K562 (cell line): ENCODE data around the gene LBH. TPM values are rescaled to one million over a fixed set of nuclear protein-coding genes. Genes with fewer than 3 reads are reported as not detected.

ENCODE experiments used
- ADNP ChIP-seq: fragments of 200-800 bp; sonication (Bioruptor generic); IDR thresholded peaks from 2 replicates; pipeline ENCODE4 v1.6.1; 2016; ENCODE audit warnings: missing genetic modification characterization, missing compliant biosample characterization
- DPF2 ChIP-seq: fragments of 450-650 bp; IDR thresholded peaks from 2 replicates; pipeline ENCODE4 v1.6.1; 2016
- EGR1 ChIP-seq: fragments of 450-650 bp; conservative IDR thresholded peaks from 2 replicates; pipeline ENCODE4 v1.6.1; 2017; ENCODE audit warnings: mild to moderate bottlenecking
- FOXM1 ChIP-seq, 2 experiments: fragments of 450-650 bp in 1 of 2; sonication (generic) in 1 of 2; formaldehyde crosslinking in 1 of 2; IDR thresholded peaks; 2 replicates each; pipeline versions ENCODE4 v1.6.1 to v1.9.0; 2017 to 2022; ENCODE audit warnings: low read depth in 2 of 2, mild to moderate bottlenecking in 2 of 2, missing genetic modification reagents in 1 of 2, moderate library complexity in 1 of 2
- GTF2A2 ChIP-seq: IDR thresholded peaks from 2 replicates; pipeline ENCODE4 v1.6.1; 2016; ENCODE audit warnings: mild to moderate bottlenecking, missing genetic modification characterization, missing compliant biosample characterization
- HMGN3 ChIP-seq: IDR thresholded peaks from 2 replicates; pipeline ENCODE4 v1.6.1; 2011; ENCODE audit warnings: borderline replicate concordance, low read depth, mild to moderate bottlenecking, mixed read lengths, low read length; ENCODE audit not compliant: insufficient read length; ENCODE audit errors: extremely low read depth
- JUNB ChIP-seq: fragments of 450-650 bp; formaldehyde crosslinking; conservative IDR thresholded peaks from 2 replicates; pipeline ENCODE4 v1.4.0; 2020; ENCODE audit warnings: mild to moderate bottlenecking
- KDM5B ChIP-seq: fragments of 200-600 bp; sonication (generic); IDR thresholded peaks from 2 replicates; pipeline ENCODE4 v1.6.1; 2012; ENCODE audit warnings: low read depth, mild to moderate bottlenecking, moderate library complexity, low read length, control low read depth, inconsistent platforms; ENCODE audit not compliant: insufficient replicate concordance
- RBM22 ChIP-seq: fragments of 200-400 bp; formaldehyde crosslinking; IDR thresholded peaks from 2 replicates; pipeline ENCODE4 v1.6.1; 2018; ENCODE audit warnings: low read length, low read depth; ENCODE audit not compliant: poor library complexity, severe bottlenecking
- TSC22D4 ChIP-seq: fragments of 450-650 bp; IDR thresholded peaks from 2 replicates; pipeline ENCODE4 v1.6.1; 2016; ENCODE audit warnings: missing genetic modification characterization, missing biosample characterization, control low read depth
- polyA plus RNA-seq, 8 experiments: library from polyadenylated mRNA; depleted of rRNA in 4 of 8; stranded (reverse) in 5 of 8; unstranded in 3 of 8; fragments of >200 nt; fragmentation: Nextera tagmentation in 2 of 8; fragmentation: Illumina TruSeq in 1 of 8; extraction: Ambion mirVana in 2 of 8; extraction: Trizol in 1 of 8; gene quantifications; 2 replicates each; pipeline versions ENCODE4 v1.2.1 to v1.2.3, GENCODE V29; 2011 to 2014; ENCODE audit warnings: inconsistent platforms in 1 of 8, missing spikeins in 1 of 8
- total RNA-seq, 7 experiments: library from RNA; depleted of rRNA in 6 of 7; stranded (reverse); fragments of >200 nt in 6 of 7; fragmentation: Illumina TruSeq in 2 of 7; extraction: Trizol in 2 of 7; gene quantifications; 2 replicates each; pipeline versions ENCODE4 v1.2.1 to v1.2.3, GENCODE V29; 2011 to 2021; ENCODE audit warnings: low replicate concordance in 1 of 7
- TF ChIP-seq, protein P1 (sequence below): sonication (generic); formaldehyde crosslinking; IDR thresholded peaks from 2 replicates; pipeline ENCODE4 v1.8.1; 2022; ENCODE audit warnings: missing genetic modification reagents
- TF ChIP-seq, protein P2 (sequence below): IDR thresholded peaks from 3 replicates; pipeline ENCODE4 v1.6.1; 2011; ENCODE audit warnings: borderline replicate concordance, mild to moderate bottlenecking, moderate library complexity; ENCODE audit not compliant: insufficient read length; ENCODE audit errors: extremely low read depth
- TF ChIP-seq, protein P3 (sequence below), 3 experiments: fragments of 200-800 bp in 1 of 3; sonication (Bioruptor generic) in 1 of 3; sonication (generic) in 1 of 3; formaldehyde crosslinking in 1 of 3; IDR thresholded peaks; 2 replicates each; pipeline versions ENCODE4 v1.6.1 to v1.8.0; 2016 to 2022; ENCODE audit warnings: mild to moderate bottlenecking in 2 of 3, missing compliant biosample characterization in 2 of 3, missing genetic modification characterization in 2 of 3, missing genetic modification reagents in 1 of 3

LBH gene
- total and polyA plus RNA-seq, 9 of the 15 experiments (the other 6 are each of a cell fraction or from before 2014, with no cell fraction given): 3.1 to 13.4 (median 7.4) TPM

DNA sequence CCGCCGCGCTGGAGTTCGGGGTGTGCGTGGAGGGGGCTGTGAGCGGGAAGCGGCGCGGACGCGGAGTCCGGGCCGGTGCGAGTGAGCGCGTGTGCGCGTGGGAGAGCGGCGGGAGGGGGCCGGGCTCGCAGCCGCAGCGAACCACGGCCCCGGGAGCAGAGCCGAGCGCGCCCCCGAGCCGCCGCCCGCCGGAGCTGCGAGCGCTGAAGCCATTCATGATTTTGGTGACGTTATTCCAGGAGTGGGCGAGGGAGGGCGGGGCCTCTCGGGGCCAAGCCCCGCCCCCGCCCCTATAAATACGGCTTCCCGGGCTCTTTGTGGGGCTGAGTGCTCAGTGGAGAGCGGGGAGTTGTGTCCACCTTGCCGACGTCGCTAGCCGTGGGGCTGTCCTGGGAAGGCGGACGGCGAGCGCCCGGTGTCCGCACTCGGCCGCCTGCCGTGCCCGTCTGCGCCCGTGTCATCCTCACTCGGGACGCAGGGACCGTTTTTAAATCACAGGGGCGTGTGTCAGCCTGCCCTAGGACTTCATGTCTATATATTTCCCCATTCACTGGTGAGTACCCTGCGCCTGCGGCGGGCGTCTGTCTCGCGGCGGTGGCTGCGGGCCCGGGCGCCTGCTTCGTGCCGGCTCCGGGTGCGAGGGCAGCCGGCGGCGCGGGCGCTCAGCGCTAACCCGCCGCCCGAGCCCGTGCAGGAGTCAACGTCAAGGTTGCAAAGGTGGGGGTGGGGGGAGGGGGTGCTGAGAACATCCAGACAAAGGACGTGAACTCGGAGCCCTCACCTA, at the start of gene LBH (continued):
- TF ChIP-seq, protein P1, sequence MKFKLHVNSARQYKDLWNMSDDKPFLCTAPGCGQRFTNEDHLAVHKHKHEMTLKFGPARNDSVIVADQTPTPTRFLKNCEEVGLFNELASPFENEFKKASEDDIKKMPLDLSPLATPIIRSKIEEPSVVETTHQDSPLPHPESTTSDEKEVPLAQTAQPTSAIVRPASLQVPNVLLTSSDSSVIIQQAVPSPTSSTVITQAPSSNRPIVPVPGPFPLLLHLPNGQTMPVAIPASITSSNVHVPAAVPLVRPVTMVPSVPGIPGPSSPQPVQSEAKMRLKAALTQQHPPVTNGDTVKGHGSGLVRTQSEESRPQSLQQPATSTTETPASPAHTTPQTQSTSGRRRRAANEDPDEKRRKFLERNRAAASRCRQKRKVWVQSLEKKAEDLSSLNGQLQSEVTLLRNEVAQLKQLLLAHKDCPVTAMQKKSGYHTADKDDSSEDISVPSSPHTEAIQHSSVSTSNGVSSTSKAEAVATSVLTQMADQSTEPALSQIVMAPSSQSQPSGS: 0 out of 2 replicates have a peak, but pooled peaks have one; percentile 31
- TF ChIP-seq DPF2 (no peak), HMGN3 (peak; percentile 77), TSC22D4 (tag) (no peak), ADNP (tag) (no peak), KDM5B (peak; percentile 99), FOXM1 (IDR thresholded peaks at IDR 0.05; ENCODE audit: low read depth) (no peak), FOXM1 (CRISPR knock-in tag; IDR thresholded peaks at IDR 0.05; ENCODE audit: low read depth) (0 out of 2 replicates have a peak, but pooled peaks have one; percentile 3), RBM22 (peak; percentile 37), GTF2A2 (peak; percentile 92), EGR1 (peak; percentile 85), JUNB (CRISPR knock-in tag) (no peak)
- TF ChIP-seq, protein P2, sequence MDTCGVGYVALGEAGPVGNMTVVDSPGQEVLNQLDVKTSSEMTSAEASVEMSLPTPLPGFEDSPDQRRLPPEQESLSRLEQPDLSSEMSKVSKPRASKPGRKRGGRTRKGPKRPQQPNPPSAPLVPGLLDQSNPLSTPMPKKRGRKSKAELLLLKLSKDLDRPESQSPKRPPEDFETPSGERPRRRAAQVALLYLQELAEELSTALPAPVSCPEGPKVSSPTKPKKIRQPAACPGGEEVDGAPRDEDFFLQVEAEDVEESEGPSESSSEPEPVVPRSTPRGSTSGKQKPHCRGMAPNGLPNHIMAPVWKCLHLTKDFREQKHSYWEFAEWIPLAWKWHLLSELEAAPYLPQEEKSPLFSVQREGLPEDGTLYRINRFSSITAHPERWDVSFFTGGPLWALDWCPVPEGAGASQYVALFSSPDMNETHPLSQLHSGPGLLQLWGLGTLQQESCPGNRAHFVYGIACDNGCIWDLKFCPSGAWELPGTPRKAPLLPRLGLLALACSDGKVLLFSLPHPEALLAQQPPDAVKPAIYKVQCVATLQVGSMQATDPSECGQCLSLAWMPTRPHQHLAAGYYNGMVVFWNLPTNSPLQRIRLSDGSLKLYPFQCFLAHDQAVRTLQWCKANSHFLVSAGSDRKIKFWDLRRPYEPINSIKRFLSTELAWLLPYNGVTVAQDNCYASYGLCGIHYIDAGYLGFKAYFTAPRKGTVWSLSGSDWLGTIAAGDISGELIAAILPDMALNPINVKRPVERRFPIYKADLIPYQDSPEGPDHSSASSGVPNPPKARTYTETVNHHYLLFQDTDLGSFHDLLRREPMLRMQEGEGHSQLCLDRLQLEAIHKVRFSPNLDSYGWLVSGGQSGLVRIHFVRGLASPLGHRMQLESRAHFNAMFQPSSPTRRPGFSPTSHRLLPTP: no peak
- TF ChIP-seq, protein P3, sequence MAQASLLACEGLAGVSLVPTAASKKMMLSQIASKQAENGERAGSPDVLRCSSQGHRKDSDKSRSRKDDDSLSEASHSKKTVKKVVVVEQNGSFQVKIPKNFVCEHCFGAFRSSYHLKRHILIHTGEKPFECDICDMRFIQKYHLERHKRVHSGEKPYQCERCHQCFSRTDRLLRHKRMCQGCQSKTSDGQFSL (CRISPR knock-in tag; IDR thresholded peaks at IDR 0.05): no peak
- TF ChIP-seq, protein P3 (tag; IDR thresholded peaks at IDR 0.05): peak in 1 of 2 experiments; percentile 70; a peak in 1 of 4 replicates
